Measurements from ENCODE around the gene BARHL1.

Gene BARHL1

GRCh38 chr9:132614324-132614723 lies 31.9 kb downstream of the BARHL1 start:
- Histone ChIP-seq H3K9ac (ENCODE audit: low read length) (no peak overlapping the region), H3K27me3 (ENCODE audit: low read depth, low read length) (no peaks in the 10 kb centered on the region), H2AFZ (ENCODE audit: low read depth, low read length) (no peak overlapping the region), H3K27ac (ENCODE audit: low read length) (no peak overlapping the region), H3K9me3 (ENCODE audit: insufficient read depth, low read length) (no peaks in the 10 kb centered on the region), H3K79me2 (ENCODE audit: low read length) (no peaks in the 10 kb centered on the region), H3K4me1 (ENCODE audit: low read length) (no peaks in the 10 kb centered on the region), H3K36me3 (replicated peaks; ENCODE audit: low read depth, low read length) (peaks cover 64% of the 10 kb centered on the region), H3K4me2 (ENCODE audit: low read length) (no peak overlapping the region), H4K20me1 (ENCODE audit: insufficient read depth, low read length) (no peaks in the 10 kb centered on the region), H3K4me3 (ENCODE audit: low read length) (no peak overlapping the region)
- TF ChIP-seq EZH2phosphoT487 (IDR thresholded peaks at IDR 0.05; ENCODE audit: low read depth) (no peak), CTCF (IDR thresholded peaks at IDR 0.05; ENCODE audit: low read depth, low read length) (no peak)

DNA sequence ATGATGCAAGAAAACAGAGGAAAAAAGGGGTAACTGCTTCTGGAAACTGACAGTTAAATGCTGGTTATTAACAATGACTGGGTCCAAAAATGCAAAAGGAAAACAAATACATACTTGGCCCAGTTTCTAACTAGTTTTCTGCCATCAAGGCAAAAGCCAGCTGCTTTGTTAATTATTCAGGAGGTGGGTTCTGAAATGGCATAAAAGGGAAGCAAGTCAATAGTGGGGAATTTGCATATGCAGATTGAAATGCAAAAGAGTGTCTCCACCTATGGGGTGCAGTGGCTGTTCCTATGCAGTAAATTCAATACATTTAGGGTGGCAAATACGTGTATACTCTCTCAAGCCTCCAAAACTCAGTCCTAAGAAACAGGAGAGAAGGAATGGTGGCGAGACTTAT lies 33.4 kb downstream of the BARHL1 start:
- Histone ChIP-seq H3K4me2 (ENCODE audit: low read length) (no peak overlapping the region), H3K27me3 (ENCODE audit: low read depth, low read length) (no peaks in the 10 kb centered on the region), H4K20me1 (ENCODE audit: insufficient read depth, low read length) (no peaks in the 10 kb centered on the region), H3K79me2 (ENCODE audit: low read length) (no peaks in the 10 kb centered on the region), H3K4me1 (ENCODE audit: low read length) (no peaks in the 10 kb centered on the region), H2AFZ (ENCODE audit: low read depth, low read length) (no peak overlapping the region), H3K36me3 (replicated peaks; ENCODE audit: low read depth, low read length) (peaks cover 65% of the 10 kb centered on the region), H3K27ac (ENCODE audit: low read length) (no peak overlapping the region), H3K4me3 (ENCODE audit: low read length) (no peak overlapping the region), H3K9ac (ENCODE audit: low read length) (no peak overlapping the region), H3K9me3 (ENCODE audit: insufficient read depth, low read length) (no peaks in the 10 kb centered on the region)
- TF ChIP-seq EZH2phosphoT487 (IDR thresholded peaks at IDR 0.05; ENCODE audit: low read depth) (no peak), CTCF (IDR thresholded peaks at IDR 0.05; ENCODE audit: low read depth, low read length) (no peak)

GRCh38 chr9:132616725-132617124 lies 34.3 kb downstream of the BARHL1 start:
- no peak overlapping the region for H3K9ac ChIP-seq (ENCODE audit: low read length)
- no peak overlapping the region for H3K4me3 ChIP-seq (ENCODE audit: low read length)
- H3K79me2 ChIP-seq (ENCODE audit: low read length), result no peaks in the 10 kb centered on the region
- no peaks in the 10 kb centered on the region for H4K20me1 ChIP-seq (ENCODE audit: insufficient read depth, low read length)
- H3K27ac ChIP-seq (ENCODE audit: low read length), result no peak overlapping the region
- no peak overlapping the region for H3K4me2 ChIP-seq (ENCODE audit: low read length)
- no peaks in the 10 kb centered on the region for H3K27me3 ChIP-seq (ENCODE audit: low read depth, low read length)
- H3K36me3 ChIP-seq (replicated peaks; ENCODE audit: low read depth, low read length), result peaks cover 60% of the 10 kb centered on the region
- H2AFZ ChIP-seq (ENCODE audit: low read depth, low read length), result no peak overlapping the region
- no peaks in the 10 kb centered on the region for H3K9me3 ChIP-seq (ENCODE audit: insufficient read depth, low read length)
- no peak for TF ChIP-seq EZH2phosphoT487 (IDR thresholded peaks at IDR 0.05; ENCODE audit: low read depth)
- no peak for TF ChIP-seq CTCF (IDR thresholded peaks at IDR 0.05; ENCODE audit: low read depth, low read length)
- no peaks in the 10 kb centered on the region for H3K4me1 ChIP-seq (ENCODE audit: low read length)

DNA sequence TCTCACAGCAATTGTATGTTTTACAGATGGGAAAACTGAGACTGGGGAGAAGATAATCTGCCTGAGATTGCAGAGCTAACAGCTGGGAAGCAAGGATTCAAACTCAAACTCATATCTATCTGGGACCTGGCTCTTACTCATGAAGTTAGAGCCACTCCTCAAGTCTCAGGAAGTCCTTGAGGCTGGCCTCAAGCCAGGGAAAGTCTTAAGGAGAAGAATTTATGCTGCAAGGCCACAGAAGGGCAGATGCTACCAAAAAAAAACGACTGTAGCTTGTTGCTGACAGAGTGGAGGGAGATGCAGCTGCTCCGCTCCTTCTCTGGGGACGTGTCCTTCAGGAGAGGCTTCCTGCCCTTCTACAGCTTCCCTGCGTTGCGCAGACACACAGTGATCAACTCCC lies 39.8 kb downstream of the BARHL1 start:
- no peaks in the 10 kb centered on the region for H3K27me3 ChIP-seq (ENCODE audit: low read depth, low read length)
- H3K79me2 ChIP-seq (ENCODE audit: low read length), result no peaks in the 10 kb centered on the region
- H4K20me1 ChIP-seq (ENCODE audit: insufficient read depth, low read length), result no peaks in the 10 kb centered on the region
- no peaks in the 10 kb centered on the region for H3K4me1 ChIP-seq (ENCODE audit: low read length)
- no peak overlapping the region for H3K27ac ChIP-seq (ENCODE audit: low read length)
- no peak overlapping the region for H2AFZ ChIP-seq (ENCODE audit: low read depth, low read length)
- no peak overlapping the region for H3K4me3 ChIP-seq (ENCODE audit: low read length)
- no peaks in the 10 kb centered on the region for H3K9me3 ChIP-seq (ENCODE audit: insufficient read depth, low read length)
- H3K4me2 ChIP-seq (ENCODE audit: low read length), result no peak overlapping the region
- peaks cover 34% of the 10 kb centered on the region for H3K36me3 ChIP-seq (replicated peaks; ENCODE audit: low read depth, low read length)
- H3K9ac ChIP-seq (ENCODE audit: low read length), result no peak overlapping the region
- no peak for TF ChIP-seq CTCF (IDR thresholded peaks at IDR 0.05; ENCODE audit: low read depth, low read length)
- TF ChIP-seq EZH2phosphoT487 (IDR thresholded peaks at IDR 0.05; ENCODE audit: low read depth), result no peak
